EH (cell line): ENCODE measurements around the gene RUNX1.

Source experiments
- DNase-seq: peaks from one replicate; pipeline ENCODE4 v3.0.0-alpha.2; 2015; ENCODE audit warnings: low read depth

Gene RUNX1

GRCh38 chr21:34923626-34924025, 125.5 kb downstream of the RUNX1 start:
- no peak for DNase-seq

- DNase-seq: no peak
Measured at GRCh38 chr21:34923202-34923601, 125.9 kb downstream of the RUNX1 start.

GRCh38 chr21:34922479-34922878, 126.6 kb downstream of the RUNX1 start:
- no peak for DNase-seq

GRCh38 chr21:34921151-34921550, 128.0 kb downstream of the RUNX1 start:
- no peak for DNase-seq

- no peak for DNase-seq
Measured at GRCh38 chr21:34919406-34919805, 129.7 kb downstream of the RUNX1 start.

GRCh38 chr21:34916446-34916845, 132.7 kb downstream of the RUNX1 start:
- DNase-seq: peak; percentile 95

- DNase-seq: peak; percentile 88
Measured at GRCh38 chr21:34915364-34915841, 133.7 kb downstream of the RUNX1 start.

GRCh38 chr21:34914239-34914638, 134.9 kb downstream of the RUNX1 start:
- DNase-seq: no peak

- DNase-seq: peak; percentile 80
Measured at GRCh38 chr21:34913811-34914210, 135.3 kb downstream of the RUNX1 start.

GRCh38 chr21:34912022-34912945, 136.8 kb downstream of the RUNX1 start:
- DNase-seq: peak; percentile 88

- no peak for DNase-seq
Measured at GRCh38 chr21:34911360-34911759, 137.7 kb downstream of the RUNX1 start.

- no peak for DNase-seq
Measured at GRCh38 chr21:34910396-34910795, 138.7 kb downstream of the RUNX1 start.

GRCh38 chr21:34909492-34910292, 139.4 kb downstream of the RUNX1 start:
- peak; percentile 28 for DNase-seq

- DNase-seq: peak; percentile 34
Measured at GRCh38 chr21:34908419-34909055, 140.6 kb downstream of the RUNX1 start.

GRCh38 chr21:34907461-34908418, 141.4 kb downstream of the RUNX1 start:
- DNase-seq: no peak

- no peak for DNase-seq
Measured at GRCh38 chr21:34906401-34906800, 142.7 kb downstream of the RUNX1 start.

- no peak for DNase-seq
Measured at GRCh38 chr21:34905218-34905537, 143.9 kb downstream of the RUNX1 start.

GRCh38 chr21:34904526-34905217, 144.4 kb downstream of the RUNX1 start:
- no peak for DNase-seq

- DNase-seq: peak; percentile 82
Measured at GRCh38 chr21:34900376-34900775, 148.7 kb downstream of the RUNX1 start.

GRCh38 chr21:34899760-34900159, 149.3 kb downstream of the RUNX1 start:
- DNase-seq: no peak

GRCh38 chr21:34899302-34899701, 149.8 kb downstream of the RUNX1 start:
- no peak for DNase-seq
